Left lung (tissue), 14 donors: ENCODE measurements around the gene GALNT13. TPM values are rescaled to one million over a fixed set of nuclear protein-coding genes. Genes with fewer than 3 reads are reported as not detected.

Source experiments
- ATAC-seq: fragments of 200-7000 bp; cut with Tn5 transposase; one replicate; pipeline ENCODE4 v1.9.1; 2020; ENCODE audit warnings: moderate library complexity
- DNase-seq, 4 donors: peaks; one replicate each; pipeline ENCODE4 v3.0.0-alpha.2; 2013 to 2020
- H3K27ac ChIP-seq, 2 donors: fragments of 200-600 bp; sonication (generic) in 1 of 2; one replicate each; pipeline versions ENCODE4 v1.5.0 to v1.8.0; 2020 to 2021
- H3K27me3 ChIP-seq, 2 donors: fragments of 200-600 bp; sonication (generic) in 1 of 2; one replicate each; pipeline versions ENCODE4 v1.5.0 to v1.8.0; 2020 to 2021
- H3K36me3 ChIP-seq, 2 donors: fragments of 200-600 bp; sonication (generic) in 1 of 2; one replicate each; pipeline versions ENCODE4 v1.5.0 to v1.8.0; 2020 to 2021
- H3K4me1 ChIP-seq, 2 donors: fragments of 200-600 bp; one replicate each; pipeline ENCODE4 v1.8.0; 2021
- H3K4me3 ChIP-seq, 2 donors: fragments of 200-600 bp; sonication (generic) in 1 of 2; one replicate each; pipeline versions ENCODE4 v1.5.0 to v1.8.0; 2020 to 2021; ENCODE audit warnings: mild to moderate bottlenecking in 1 of 2
- H3K9me3 ChIP-seq, 2 donors: fragments of 200-600 bp; sonication (generic) in 1 of 2; one replicate each; pipeline versions ENCODE4 v1.5.0 to v1.8.0; 2020 to 2021
- intact Hi-C, 2 donors: fragments of 100-400 bp; cut with DNase I; formaldehyde crosslinking; loops; one replicate each; pipeline versions ENCODE4 v1.11.2 to v1.14.2; 2022
- long read RNA-seq, 12 donors: library from polyadenylated mRNA in 2 of 12; unstranded in 2 of 12; transcript quantifications; one replicate each; pipeline ENCODE4 v2.0.0 and lab custom pipeline, GENCODE V29; 2019 to 2026
- polyA plus RNA-seq, 6 donors: library from polyadenylated mRNA; unstranded; fragments of 120-200 nt; gene quantifications; one replicate each; pipeline ENCODE4 v1.2.1, GENCODE V29; 2013; ENCODE audit not compliant: insufficient read length in 6 of 6
- total RNA-seq, 2 donors: library from RNA; stranded (reverse); fragmentation: NEBNext Ultra II Directional; extraction: Animal tissue kit (Norgen Biotek cat#: 25700); gene quantifications; one replicate each; pipeline ENCODE4 v1.2.1, GENCODE V29; 2021
- TF ChIP-seq, protein P1 (sequence below), 2 donors: fragments of 200-600 bp; sonication (generic) in 1 of 2; IDR thresholded peaks; one replicate each; pipeline versions ENCODE4 v1.5.0 to v1.8.0; 2021; ENCODE audit warnings: antibody characterized with exemption in 2 of 2
- donor health status: DM: no; HTN: yes; CAD: no.
- donor health status: DM: no; HTN: no; CAD: no.

The GALNT13 gene
- total RNA-seq, result 1 to 10 TPM; 1.1 to 2.0 TPM
- 10 to 100 TPM in 2 of 6 donors, 1 to 10 TPM in 4; 3.1 to 26.4 (median 8.1) TPM for polyA plus RNA-seq
- long read RNA-seq, donor 1, result 0 reads
- long read RNA-seq, donor 2, full-length matches to known transcripts, result 1 of 1 reads
- long read RNA-seq, donor 2, partial matches to known transcripts, result 0 of 1 reads
- long read RNA-seq, donor 2, other reads (novel, unspliced or antisense), result 0 of 1 reads
- long read RNA-seq, donor 3, full-length matches to known transcripts, result 1 of 1 reads
- long read RNA-seq, donor 3, partial matches to known transcripts, result 0 of 1 reads
- long read RNA-seq, donor 3, other reads (novel, unspliced or antisense), result 0 of 1 reads
- long read RNA-seq, donor 4, result 0 reads
- long read RNA-seq, donor 5, full-length matches to known transcripts, result 1 of 1 reads
- long read RNA-seq, donor 5, partial matches to known transcripts, result 0 of 1 reads
- long read RNA-seq, donor 5, other reads (novel, unspliced or antisense), result 0 of 1 reads
- long read RNA-seq, donor 6, full-length matches to known transcripts, result 5 of 5 reads
- long read RNA-seq, donor 6, partial matches to known transcripts, result 0 of 5 reads
- long read RNA-seq, donor 6, other reads (novel, unspliced or antisense), result 0 of 5 reads
- long read RNA-seq, donor 7, result 0 reads
- long read RNA-seq, donor 8, full-length matches to known transcripts, result 2 of 2 reads
- long read RNA-seq, donor 8, partial matches to known transcripts, result 0 of 2 reads
- long read RNA-seq, donor 8, other reads (novel, unspliced or antisense), result 0 of 2 reads
- long read RNA-seq, donor 9, result 0 reads
- long read RNA-seq, donor 10, result 0 reads
- long read RNA-seq, donor 11, full-length matches to known transcripts, result 4 of 4 reads
- long read RNA-seq, donor 11, partial matches to known transcripts, result 0 of 4 reads
- long read RNA-seq, donor 11, other reads (novel, unspliced or antisense), result 0 of 4 reads
- long read RNA-seq, donor 12, result 0 reads

DNA sequence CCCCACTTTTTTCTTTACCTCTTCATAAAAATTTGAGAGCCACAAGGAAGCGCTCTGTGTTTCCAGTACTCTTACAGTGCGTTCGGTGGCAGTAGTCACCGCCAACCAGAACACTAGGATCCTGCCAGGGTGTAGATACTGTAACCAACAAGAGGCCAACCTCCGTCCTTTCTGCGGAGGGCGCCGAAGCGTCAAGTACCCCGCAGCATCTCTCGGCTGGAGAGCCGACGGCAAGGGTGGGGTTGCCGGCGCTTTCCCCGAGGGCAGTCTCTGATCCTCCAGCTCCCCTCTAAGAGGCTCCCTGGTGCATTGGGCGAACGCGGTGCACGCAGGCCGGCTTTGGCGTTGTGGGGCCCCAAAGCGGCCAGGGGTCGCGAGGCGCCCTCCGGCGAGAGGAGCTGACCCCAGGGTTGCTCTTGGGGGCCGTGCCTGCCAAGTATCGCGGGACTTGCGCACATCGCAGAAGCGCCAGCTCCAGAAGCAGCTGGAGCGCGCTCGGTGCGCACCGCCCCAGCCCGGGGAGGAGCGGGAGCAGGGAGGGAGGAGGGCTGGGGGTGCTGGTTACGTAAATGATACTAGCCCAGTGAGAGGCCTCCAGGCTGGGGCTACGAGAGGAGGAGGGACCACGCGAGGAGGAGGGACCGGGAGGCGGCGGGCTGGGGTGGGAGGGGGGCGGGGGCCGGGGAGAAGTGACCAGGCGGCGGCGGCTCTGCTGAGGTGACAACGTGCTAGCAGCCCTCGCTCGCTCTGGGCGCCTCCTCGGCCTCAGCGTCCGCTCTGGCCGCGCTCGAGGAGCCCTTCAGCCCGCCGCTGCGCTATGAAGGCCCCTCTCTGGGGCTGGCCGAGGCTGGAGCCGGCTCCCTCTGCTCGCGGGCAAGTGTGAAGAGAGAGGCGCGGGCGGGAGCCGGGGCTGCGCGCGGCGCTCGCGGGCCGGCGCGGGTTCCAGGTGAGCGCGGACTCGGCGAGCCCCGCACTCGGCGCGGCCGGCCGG is at the start of gene GALNT13:
GALNT13 (plus strand) TSS at position 692 of the 991 bp plus-strand sequence.
- H3K4me3 ChIP-seq, result peak within 1 kb of the TSS; percentile 17 to 34

DNA sequence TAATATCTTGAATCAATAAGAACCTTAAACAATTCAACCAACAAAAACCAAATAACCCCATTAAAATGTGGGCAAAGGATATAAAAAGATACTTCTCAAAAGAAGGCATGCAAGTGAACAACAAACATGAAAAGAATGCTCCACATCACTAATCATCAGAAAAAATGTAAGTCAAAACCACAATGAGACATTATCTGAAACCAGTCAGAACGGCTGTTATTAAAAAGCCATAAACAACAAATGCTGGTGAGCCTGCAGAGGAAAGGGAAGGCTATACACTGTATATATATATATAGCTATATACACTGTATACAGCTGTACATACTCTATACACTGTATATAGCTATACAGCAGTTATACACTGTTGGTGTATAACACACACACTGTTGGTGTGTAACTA is 47.8 kb upstream of the GALNT13 start:
- DNase-seq, result no peak
- H3K4me3 ChIP-seq, result no peak overlapping the region
- H3K27ac ChIP-seq, result no peak overlapping the region
- ATAC-seq, result no peak
- H3K27me3 ChIP-seq, result no peaks in the 10 kb centered on the region
- peaks cover 0 to 8% of the 10 kb centered on the region in 2 donors for H3K9me3 ChIP-seq
- intact Hi-C loops, result no loop called here
- TF ChIP-seq, protein P1, sequence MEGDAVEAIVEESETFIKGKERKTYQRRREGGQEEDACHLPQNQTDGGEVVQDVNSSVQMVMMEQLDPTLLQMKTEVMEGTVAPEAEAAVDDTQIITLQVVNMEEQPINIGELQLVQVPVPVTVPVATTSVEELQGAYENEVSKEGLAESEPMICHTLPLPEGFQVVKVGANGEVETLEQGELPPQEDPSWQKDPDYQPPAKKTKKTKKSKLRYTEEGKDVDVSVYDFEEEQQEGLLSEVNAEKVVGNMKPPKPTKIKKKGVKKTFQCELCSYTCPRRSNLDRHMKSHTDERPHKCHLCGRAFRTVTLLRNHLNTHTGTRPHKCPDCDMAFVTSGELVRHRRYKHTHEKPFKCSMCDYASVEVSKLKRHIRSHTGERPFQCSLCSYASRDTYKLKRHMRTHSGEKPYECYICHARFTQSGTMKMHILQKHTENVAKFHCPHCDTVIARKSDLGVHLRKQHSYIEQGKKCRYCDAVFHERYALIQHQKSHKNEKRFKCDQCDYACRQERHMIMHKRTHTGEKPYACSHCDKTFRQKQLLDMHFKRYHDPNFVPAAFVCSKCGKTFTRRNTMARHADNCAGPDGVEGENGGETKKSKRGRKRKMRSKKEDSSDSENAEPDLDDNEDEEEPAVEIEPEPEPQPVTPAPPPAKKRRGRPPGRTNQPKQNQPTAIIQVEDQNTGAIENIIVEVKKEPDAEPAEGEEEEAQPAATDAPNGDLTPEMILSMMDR (IDR thresholded peaks at IDR 0.05), result no peak
- no peaks in the 10 kb centered on the region for H3K4me1 ChIP-seq
- no peaks in the 10 kb centered on the region for H3K36me3 ChIP-seq

More for the DNA sequence above, at the start of gene GALNT13:
- Histone ChIP-seq H3K36me3 (no peaks in the 10 kb centered on the region), H3K4me1 (no peaks in the 10 kb centered on the region), H3K27me3 (peaks cover 21 to 53% of the 10 kb centered on the region in 2 donors), H3K27ac (no peak within 1 kb of the TSS), H3K9me3 (no peaks in the 10 kb centered on the region)
- peak; percentile 62 to 89 (median 74) for DNase-seq
- ATAC-seq, result peak; percentile 98
- TF ChIP-seq, protein P1 (IDR thresholded peaks at IDR 0.05), result no peak
- intact Hi-C loops, result no loop called here

DNA sequence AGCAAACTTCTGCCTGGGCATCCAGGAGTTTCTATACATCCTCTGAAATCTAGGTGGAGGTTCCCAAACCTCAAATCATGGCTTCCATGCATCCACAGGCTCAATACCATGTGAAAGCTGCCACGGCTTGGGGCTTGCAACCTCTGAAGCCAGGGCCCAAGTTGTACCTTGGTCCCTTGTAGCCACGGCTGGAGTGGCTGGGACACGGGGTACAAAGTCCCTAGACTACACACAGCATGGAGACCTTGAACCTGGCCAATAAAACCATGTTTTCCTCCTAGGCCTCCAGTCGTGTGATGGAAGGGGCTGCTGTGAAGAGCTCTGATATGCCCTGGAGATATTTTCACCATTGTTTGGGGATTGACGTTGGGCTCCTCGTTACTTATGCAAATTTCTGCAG is 43.4 kb upstream of the GALNT13 start:
- DNase-seq (peak in 1 of 4 donors; percentile 22), ATAC-seq (no peak)
- H3K4me1 ChIP-seq, result no peaks in the 10 kb centered on the region
- intact Hi-C loops, result no loop called here
- no peak overlapping the region for H3K4me3 ChIP-seq
- no peaks in the 10 kb centered on the region for H3K27me3 ChIP-seq
- no peak overlapping the region for H3K27ac ChIP-seq
- TF ChIP-seq, protein P1 (IDR thresholded peaks at IDR 0.05), result no peak
- H3K9me3 ChIP-seq, result peaks cover 0 to 6% of the 10 kb centered on the region in 2 donors
- H3K36me3 ChIP-seq, result no peaks in the 10 kb centered on the region

DNA sequence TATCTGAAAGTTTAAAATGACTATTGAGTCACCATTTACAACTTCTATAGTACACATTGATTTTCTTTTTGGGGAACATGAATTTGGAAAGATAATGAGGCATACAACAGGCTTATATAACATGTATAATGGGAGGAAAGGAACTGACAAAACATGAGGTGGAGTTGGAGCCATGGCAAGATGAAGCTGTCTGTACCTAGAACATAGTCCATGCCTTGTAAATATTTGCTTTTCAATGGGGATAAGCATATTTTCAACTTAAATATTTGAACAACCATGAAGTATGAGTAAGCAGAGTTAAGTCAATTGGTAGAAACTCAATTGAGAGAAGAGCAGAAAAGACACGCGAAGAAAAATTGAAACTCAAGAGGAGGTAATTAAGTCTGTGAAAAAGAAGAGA is 37.1 kb upstream of the GALNT13 start:
- no peak for DNase-seq
- Histone ChIP-seq H3K27me3 (no peaks in the 10 kb centered on the region), H3K36me3 (no peaks in the 10 kb centered on the region), H3K9me3 (peaks cover 0 to 16% of the 10 kb centered on the region in 2 donors), H3K4me1 (no peaks in the 10 kb centered on the region), H3K27ac (no peak overlapping the region), H3K4me3 (no peak overlapping the region)
- no peak for ATAC-seq
- intact Hi-C loops, result no loop called here
- TF ChIP-seq, protein P1 (IDR thresholded peaks at IDR 0.05), result no peak
